NCI-H2227 (cell line): ENCODE data around the gene EMX1.
A peak's percentile ranks its signal among the peaks of the same experiment; 100 is the strongest.

Experiments
- DNase-seq: peaks from one replicate; lab custom pipeline; 2025; ENCODE audit not compliant: unreplicated experiment; lab: John Stamatoyannopoulos, UW

The EMX1 gene

DNA sequence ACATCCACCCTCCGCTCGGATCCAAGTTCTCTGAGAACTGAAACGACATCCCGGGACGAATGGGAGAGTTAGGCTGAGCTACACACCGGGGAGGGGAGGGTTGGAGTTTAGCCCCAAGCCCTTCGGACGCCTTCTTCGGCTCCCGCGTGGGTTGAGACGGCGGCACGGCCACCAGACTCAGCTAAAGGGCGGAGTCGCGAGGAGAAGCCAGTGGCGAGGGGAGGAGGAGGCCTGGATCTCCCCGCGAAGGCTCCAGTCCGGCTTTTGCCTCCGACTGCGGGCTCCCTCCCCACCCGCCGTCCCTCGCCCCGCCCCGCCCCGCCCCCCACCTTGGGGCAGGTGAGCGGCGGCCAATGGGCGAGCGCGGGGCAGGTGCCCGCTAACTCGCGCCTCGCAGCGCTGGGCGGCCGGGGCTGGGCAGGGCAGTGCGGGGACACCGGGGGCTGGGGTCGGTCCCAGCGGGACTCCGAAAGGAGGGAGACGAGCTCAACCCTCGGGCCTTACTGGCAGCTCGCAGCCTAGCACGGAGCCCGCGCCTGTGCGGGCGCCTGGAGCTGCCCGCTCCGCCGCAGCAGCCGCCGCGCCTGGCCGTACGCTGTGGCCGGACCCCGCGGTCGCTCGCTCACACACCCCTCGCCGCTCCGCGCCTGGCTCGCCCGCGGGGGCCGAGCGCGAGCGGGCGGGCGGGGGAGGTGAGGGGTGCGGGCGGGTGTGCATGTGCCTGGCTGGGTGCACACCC, at the start of gene EMX1:
Gene EMX1, plus strand, starts transcription at position 382 of the 739 bp plus-strand sequence. Its CDS starts 334 bp downstream, at position 716.
- DNase-seq = peak; percentile 77

DNA sequence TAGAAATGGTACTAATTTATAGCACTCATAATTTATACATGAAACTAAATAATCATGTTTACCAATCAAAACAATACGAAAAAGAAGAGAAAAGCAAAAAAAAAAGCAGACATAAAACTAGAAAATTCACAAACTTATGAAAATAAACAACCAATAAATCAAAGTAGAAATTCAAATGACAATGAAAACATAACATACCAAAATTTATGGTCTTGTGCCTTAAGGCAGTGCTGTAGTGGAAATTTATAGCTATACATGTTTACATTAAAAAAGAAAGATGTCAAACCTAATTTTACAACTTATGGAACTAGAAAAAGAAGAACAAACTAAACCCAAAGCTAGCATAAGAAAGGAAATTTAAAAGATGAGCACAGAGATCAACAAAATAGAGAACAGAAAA, 46.3 kb upstream of the EMX1 start:
- no peak for DNase-seq

DNA sequence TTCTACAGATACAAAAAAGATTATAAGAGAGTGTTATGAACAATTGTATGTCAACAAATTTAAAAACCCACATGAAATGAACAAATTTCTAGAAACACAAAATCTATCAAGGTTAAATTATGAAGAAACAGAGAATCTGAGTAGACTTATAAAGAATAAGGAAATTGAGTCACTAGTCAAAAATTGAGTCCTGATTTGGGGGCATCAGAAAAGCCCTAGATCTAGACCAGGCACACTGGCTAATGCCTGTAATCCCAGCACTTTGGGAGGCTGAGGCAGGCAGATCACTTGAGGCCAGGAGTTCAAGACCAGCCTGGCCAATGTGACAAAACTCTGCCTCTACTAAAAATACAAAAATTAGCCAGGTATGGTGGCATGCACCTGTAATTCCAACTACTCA, 45.4 kb upstream of the EMX1 start:
- no peak for DNase-seq

DNA sequence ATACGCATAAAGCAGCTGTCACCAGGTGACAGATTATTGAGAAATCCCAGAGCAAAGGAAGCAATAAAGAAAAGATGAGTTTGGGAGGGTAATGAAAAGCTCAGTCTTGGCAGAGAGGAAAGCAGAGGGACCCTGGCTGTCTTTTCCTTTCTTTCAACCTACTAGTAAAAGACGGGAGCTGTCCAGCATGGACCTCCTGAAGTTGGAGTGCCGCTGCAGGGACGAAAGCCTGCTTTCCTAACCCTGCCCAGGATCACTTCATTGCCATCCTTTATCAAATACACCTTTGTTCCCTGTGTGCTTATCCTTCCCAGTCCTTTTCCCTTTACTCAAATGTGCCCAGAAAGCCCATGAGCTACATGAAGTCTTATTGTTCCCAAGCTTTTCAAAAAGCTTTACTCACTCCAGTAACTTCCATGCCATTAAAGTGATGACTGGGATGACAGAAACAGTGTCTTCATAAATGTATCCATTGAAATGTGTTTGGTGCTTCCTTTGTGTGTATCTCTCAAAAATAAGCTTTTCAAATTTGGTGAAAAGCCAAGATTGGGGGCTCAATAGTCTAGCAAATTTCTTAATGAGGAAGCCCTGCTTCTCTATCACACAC, 33.9 kb upstream of the EMX1 start:
- DNase-seq = no peak

DNA sequence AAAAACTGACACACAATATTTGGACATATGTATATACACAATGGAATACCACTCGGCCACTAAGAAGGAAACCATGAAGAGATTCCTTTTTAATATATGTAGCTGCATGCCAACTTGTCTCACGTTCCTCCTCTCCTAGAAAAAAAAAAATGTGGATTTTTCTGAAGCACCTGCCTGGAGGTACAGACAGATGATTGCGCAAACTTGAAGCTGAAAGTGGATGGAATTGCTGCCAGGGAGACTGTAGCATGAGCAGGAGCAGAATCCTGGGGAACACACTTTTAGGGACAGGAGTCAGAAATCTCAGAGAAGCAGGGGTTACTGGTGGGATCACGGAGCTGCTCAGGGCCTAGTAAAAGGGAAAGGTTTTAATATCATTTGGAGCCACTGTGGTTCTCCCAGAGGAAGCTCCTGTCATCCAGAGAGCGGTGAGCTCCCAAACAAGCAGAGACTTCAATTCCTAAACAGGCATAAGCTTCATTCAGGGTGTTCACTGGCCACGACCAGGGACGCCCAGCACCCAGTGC, 30.8 kb upstream of the EMX1 start:
- DNase-seq = no peak

DNA sequence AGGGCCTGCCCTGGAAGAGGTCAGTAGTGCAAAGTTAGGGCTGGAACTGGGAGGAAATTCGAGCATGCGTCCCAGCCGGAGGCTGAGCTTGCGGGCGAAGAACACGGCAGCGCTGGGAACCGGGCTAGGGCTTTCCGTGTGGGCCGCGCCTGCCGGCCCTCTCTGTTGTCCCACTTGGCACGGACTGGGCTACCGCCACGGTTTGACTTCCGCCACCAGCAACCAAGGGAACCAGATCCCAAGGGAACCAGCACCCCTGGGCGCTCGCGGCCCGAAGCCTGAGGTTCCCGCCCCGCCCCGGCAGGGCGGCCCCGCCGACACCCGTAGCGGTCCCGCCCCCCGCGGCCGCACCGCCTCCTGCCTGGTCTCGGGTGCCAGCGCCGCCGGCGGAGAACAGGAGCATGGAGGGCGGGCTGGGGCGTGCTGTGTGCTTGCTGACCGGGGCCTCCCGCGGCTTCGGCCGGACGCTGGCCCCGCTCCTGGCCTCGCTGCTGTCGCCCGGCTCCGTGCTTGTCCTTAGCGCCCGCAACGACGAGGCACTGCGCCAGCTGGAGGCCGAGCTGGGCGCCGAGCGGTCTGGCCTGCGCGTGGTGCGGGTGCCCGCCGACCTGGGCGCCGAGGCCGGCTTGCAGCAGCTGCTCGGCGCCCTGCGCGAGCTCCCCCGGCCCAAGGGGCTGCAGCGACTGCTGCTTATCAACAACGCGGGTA, 30.1 kb upstream of the EMX1 start, which contains the start of gene SPR:
Gene SPR, plus strand, starts transcription at position 377 of the 708 bp plus-strand sequence. Its CDS starts 25 bp downstream, at position 402.
- DNase-seq = peak; percentile 73

DNA sequence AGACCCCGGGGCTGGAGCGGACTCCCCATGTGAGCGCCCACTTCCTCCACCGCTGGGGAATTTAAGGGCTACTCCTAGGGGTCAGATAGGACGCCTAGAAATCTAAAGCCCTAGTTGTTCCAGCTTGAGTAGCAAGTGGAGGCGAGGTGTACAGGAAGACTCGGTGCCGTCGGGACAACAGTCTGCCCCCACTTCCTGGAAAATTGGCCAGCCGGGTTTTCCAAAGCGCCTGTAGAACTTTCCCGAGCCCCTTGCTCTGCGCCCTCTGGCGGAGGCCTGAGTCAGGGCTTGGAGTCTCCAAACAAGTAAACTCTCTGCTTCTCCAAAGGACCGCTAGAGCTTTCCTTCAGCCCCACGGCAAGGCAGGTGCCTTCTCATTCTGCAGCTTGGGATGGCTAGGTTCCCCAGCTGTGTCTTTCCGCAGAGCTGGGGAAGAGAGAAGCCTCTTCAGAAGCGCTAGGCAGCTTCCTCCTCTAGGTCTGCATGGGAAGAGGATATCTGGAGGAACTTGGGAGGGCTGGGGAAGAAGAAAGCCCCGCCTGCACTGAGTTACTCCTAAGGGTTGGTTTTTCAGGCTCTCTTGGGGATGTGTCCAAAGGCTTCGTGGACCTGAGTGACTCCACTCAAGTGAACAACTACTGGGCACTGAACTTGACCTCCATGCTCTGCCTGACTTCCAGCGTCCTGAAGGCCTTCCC, 29.4 kb upstream of the EMX1 start:
- peak; percentile 93 for DNase-seq

DNA sequence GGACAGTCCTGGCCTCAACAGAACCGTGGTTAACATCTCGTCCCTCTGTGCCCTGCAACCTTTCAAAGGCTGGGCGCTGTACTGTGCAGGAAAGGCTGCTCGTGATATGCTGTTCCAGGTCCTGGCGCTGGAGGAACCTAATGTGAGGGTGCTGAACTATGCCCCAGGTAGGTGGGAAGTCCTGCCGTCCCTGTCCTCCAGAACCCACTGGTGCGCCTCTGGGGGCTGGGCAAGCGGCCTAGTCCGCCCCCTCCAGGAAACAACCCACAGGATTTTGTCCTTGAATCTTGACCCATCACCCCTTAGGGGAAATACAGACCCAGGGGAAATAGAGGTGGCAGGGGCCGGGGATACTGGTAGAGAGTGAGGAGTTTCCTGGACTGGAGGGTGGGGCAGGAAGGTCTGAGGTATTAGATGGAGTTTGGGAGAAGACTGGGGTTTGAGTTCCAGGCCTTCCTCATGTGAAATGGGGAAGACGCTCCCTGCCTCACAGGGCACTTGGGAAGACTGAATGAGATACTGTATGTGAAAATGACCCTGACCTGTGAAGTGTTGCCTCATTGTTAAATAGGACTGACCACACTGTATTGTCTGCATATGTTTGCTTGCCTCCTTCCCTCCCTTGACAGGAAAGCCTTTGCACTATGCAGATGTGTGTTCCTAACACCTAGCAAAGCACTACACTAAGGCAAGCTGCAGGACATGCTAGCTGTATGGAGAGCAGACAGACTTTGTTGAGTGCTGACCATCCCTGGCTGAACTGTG, 28.7 kb upstream of the EMX1 start:
- no peak for DNase-seq

DNA sequence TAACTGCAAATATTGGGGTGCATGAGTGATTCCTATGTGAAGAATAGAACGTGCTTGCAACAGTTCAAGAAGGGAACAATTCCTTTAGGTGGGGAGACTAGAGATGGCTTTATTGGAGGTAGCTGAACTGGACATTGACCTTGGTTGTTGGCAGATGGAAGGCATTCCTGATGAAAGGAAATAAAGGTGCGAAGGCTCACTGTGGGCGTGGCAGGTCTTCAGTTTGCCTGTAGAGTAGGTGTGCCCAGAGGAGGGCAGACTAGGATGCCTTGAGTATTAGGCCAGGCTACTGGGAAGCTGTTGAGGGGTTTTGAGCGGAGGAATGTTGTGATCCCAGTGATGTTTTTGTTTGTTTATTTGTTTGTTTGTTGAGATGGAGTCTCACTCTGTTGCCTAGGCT, 27.3 kb upstream of the EMX1 start:
- no peak for DNase-seq

DNA sequence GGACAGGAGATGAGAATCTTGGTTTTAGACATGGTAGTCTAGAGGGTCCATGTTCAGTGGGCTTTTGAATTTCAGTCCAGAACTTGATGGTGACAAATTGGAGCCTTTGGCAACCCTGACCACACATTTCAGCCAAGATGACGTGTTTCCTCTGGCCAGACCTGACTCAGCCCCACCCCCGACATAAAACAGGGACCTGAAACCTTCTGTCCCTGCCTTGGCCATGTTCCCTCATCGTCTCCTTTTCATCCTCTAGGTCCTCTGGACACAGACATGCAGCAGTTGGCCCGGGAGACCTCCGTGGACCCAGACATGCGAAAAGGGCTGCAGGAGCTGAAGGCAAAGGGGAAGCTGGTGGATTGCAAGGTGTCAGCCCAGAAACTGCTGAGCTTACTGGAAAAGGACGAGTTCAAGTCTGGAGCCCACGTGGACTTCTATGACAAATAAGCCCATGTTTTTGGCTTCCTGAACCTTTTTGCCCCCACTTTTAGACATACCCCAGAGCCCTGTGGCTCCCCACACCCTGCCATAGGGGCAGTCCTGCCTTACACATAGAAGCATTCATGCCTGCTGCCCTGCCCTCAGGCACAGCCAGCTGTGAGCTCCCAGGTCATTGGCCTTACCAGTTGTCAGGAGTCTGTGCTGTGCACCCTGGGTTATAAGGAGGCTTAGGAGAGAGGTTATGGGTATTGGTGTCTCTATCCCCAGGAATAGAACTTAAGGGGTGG, 26.1 kb upstream of the EMX1 start:
- no peak for DNase-seq

DNA sequence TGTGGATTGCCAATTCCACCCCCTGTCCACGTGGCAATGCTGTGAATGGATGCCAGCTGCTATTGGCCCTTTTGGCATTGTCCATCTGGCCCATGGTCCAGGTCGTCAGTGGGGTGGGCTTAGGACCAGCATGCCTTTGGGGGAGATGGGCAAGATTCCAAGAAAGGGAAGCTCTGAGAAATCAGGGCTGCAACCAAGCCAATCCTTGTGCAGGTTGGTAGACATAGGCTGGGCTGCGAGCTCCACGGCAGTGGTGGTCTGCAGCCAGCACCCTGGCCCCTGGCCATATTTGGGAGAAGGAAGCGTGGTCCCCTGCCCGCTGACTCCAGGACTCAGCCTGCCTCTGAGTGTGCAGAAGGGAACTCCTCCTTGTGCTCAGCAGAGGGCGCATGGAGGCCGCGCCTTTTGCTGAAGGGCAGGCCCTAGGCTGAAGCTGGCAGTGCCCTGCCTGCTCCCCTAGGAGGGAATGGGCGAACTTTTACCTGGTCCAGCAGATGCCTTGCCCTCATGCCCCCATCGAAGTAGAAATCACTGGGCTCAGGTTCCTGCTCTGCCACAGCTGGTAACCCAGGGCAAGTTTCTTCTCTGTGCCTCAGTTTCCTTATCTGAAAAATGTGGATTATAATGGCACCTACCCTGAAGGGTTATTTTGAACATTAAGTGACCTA, 24.7 kb upstream of the EMX1 start:
- DNase-seq = peak; percentile 44

DNA sequence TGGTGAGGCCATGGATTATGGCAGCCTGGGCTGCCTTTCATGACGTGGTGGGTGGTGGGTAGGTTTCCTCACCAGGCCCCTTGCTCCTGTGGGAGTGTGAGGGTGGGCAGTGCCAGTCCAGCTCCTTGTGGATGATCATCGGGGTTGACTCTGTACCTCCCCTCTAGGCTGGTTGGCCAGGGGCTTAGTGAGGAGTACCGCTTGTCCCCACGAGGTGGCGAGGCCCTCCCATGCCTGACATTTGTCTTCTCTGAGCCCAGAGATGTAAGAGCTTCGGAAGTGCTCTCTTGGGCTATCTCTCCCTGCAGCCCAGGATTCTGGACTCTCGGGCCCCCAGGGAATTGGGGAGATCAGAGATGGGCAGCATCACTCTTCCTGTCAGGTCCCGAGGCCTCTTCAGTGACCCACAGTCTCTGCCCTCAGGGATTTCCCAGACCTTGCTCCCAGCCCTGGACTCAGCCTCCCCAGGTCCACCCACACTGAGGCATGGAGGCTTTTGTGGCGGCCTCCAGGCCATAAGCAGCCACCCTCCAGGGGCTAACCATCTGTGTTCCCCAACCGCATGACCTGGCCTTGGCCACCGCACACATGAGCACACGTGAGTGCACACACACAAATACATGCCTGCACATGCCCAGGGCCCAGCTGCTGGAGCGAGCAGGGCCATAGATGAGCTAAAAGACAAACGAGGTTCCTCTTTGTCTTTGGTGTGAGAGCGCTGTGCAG, 23.6 kb upstream of the EMX1 start:
- peak; percentile 73 for DNase-seq

DNA sequence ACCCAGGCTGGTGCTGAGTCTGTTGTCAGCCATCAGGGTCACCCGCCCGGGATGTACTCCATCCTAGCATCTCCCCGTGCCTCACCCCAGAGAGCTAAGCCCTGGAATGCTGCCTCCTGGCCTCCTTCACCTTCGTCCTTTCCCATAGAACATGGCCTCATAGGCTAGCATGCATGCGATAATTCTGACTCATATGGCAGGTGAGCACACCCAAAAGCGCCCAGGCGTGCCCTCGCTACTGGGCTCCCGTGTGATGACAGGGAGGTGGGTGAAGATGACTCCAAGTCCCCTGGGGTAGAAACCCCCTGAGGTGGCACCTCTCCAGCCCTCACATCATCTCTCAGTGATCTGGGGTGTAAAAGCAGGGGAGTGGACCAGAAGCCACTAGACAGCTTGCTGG, 22.8 kb upstream of the EMX1 start:
- no peak for DNase-seq

DNA sequence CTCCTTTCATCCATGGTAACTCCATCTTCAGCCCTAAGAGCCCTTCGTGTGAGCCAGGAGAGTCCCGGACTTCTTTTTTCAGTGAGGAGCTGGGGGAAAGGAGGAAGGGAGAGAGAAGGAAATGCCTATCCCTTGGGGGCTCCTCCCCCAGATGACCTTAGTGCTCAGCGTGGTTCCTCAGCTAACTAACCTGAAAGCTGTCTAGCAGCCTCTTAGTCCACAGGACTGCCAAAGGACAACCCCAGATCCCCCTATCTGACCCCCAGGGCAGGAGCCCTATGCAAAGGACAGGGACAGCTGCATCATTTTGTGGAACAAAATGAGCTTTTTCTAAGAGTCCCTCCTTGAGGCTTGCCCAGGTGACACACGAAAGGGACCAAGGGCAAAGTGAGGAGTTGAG, 22.2 kb upstream of the EMX1 start:
- DNase-seq = no peak

DNA sequence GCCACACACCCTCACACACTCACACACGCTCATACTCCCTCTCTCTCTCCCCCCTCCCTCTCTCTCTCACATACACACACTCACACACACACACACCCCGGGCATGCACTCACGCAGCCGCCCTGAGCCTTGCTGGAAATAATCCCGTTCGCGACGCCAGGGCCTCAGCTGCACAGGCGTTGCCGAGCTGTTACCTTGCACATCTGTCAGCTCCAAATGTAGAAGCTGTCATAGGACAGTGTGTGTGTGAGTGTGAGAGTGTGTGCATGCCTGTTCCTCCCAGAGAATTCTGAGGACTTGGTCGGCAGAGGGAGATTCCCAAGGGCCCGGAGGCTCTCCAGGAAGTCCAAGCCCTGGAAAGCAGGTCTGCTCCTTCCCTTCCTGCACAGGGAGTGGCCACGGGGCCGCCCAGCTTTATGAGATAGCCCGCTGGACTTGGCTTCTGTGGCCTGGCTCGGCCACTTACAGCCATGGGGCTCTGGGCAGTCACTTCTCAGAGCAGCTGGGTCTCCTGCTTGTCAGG, 21.5 kb upstream of the EMX1 start:
- DNase-seq = peak; percentile 91

DNA sequence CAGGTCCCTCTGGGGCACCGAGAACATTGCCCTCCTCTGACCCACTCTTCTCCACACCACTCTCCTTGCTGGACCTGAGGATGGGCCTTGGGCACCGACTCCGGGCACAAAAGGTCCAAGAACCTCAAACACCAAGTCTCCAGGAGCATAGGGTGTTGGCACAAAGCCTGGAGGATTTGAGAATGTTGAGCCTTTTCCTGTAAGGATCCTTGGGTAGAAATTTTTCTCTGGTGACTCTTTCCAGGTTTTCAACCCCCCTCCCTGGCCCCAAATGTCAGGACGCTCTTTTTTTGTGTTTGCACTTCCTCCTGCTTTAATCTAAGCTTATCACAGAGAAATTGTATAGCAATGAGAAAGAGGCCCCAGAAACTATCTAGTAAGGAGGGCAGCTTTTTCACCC, 20.9 kb upstream of the EMX1 start:
- no peak for DNase-seq

DNA sequence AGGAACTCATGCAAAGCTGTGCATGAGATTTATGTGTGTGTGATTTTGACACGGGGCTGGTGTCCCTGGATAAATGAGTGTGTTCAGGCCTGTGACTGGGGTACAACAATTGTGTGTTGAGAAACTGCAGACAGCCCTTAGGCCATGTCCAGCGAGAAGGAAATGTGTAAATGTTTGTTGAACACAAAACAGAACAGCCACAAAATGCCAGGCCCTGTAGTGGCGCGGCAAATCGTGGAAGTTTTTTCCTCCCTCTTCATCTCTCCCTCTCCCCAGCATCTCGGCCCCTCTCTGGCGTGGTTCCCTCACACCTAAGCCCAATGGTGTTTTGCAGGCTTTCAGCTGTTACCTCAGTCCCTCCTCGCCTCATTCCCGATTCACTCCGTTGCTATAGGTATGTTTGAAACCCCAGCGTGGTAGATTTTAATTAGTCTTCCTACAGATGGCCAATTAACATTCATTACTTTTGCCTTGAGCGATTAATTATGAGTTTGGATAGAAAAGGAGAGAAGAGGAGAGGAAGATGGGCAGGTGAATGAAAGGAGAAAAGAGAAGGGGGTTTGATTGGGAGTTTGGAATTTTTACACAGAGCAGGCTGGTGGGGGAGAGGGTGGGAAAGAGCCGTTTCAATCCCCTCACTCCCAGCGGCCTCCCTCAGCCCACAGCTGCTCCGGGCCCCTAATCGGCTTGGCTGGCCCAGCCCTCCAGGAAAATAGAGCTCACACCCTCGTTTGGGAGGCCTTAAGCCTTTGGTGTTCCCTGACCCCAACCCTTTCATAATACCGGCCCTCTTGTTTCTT, 19.3 kb upstream of the EMX1 start:
- DNase-seq = no peak

DNA sequence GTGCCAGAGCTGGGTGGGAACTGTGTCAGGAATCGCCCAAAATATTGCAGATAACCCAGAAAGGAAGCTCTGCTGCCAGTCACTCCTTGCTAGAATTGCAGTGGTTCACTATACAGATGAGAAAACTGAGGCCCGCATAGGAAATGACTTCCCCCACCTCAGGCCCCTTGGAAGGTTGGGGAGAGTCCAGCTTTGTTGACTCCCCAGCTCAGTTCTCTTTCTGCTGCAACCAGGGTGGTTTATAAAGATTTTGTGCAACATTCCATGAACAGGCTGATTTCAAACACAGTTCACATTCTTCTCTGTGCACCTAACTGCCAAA, 18.8 kb upstream of the EMX1 start:
- no peak for DNase-seq
